CD4-positive, alpha-beta T cell treated with Interleukin-1 beta for 1 hour (primary cell): Measurements from ENCODE around the gene MS4A10.

Experiments used
- DNase-seq, 2 donors: peaks; one replicate each; pipeline ENCODE4 v3.0.0-alpha.2; 2020 to 2022

Gene MS4A10

GRCh38 chr11:60766547-60766946 lies 18.6 kb upstream of the MS4A10 start:
- no peak for DNase-seq

GRCh38 chr11:60767388-60767811 lies 17.7 kb upstream of the MS4A10 start:
- no peak for DNase-seq

DNA sequence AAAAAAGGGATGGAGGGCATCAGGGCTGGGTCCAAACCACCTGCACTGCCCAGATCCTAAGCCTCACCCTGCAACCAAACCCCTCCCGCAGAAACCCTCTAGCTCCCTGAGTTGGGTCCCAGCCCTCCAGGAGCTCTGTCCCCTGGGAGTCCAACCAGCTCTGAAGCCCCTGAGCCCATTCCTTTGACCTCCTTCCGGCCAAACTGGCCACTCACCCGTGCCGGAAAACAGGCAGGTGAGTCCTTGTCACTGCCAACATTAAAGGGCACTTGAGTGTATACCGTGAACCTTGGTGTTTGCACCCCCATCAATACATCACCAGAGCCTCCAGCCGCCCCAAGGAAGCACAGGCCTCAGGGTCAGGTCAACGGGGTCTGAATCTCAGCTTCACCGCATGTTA lies 16.9 kb upstream of the MS4A10 start:
- no peak for DNase-seq

DNA sequence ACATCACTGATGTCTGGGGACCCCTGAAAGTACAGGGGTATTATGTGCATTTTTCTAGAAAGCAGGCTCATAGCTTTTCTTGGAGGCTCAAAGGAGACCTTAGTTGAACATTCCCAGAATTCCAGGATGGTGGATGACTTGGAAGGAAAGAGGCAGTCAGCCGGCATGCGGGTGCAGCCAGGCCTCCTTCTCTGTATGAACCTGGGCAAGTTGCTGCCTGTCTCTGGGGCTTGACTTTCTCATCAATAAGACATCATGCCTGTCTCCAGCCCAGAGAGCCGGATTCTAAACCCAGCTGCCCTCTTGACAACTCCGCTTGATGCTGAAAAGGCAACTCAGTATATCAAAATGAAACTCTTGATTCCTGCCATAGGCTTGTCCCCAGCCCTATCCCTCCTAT lies 15.9 kb upstream of the MS4A10 start:
- no peak for DNase-seq

DNA sequence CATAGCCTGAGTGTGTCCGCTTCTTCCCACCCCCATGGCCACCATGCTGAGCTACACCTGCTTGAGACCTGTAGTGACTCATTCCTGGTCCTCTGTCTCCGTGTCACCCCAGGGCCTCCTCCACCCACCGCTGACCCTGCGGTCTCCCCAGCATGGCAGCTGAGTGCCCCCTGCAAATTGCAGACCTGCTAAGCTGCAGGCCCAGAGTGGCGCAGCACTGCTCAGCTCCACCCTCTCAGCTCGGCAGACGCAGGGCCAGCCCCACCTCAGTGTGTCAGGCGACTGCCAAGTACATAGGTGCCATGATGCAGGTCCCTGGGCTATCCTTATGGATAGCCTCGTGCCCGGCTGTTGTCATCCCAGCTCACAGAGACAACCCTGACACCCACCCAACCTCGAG lies 15.3 kb upstream of the MS4A10 start:
- no peak for DNase-seq

GRCh38 chr11:60771146-60771545 lies 14.0 kb upstream of the MS4A10 start:
- no peak for DNase-seq

DNA sequence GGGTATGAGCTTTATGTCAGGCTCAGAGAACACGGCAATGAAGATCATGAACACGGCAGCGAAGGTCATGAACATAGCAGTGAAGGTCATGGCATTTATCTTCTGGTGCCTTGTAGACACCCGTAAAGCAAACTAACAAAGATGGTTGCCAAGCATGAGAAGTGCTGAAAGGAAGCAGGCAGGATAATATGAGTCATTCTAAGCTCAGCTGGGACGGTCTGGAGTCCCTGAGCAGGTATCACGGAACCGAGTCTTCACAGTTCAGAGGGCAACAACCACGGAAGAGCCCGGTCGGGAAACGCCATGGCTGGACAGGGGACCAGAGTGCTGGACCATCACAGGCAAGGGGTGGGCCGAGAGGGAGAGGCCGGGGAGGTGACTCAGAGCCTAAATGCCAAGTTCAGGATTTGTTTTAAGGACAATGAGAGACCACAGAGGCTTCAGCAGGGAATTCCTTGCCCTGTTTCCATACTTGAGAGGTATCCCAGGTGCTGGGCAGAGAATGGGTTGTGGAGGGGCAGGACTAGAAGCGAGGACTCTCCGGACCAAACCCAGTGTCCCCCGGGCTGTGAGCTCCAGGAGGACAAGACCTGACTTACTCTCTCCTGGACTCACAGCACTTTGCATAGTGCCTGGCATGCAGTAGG lies 13.1 kb upstream of the MS4A10 start:
- no peak for DNase-seq

DNA sequence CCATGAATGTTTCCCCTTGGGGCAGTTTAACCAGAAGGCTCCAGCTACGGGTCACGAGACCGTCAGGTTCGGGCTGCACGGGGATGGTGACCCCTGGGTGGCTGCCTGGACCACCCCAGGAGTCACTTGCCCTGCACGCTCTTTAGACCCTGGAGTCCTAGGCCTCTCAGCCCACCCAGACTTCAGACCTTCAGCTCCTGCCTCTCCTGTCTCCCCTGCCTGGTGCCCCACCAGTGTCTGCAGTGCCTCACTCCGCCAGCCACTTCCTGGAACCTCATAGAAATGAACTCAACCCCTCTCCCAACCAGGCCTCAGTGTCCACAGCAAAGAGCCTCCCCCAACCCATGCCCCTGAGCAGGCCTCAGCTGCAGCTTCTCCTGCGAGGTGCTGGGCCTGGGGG lies 12.5 kb upstream of the MS4A10 start:
- DNase-seq, result no peak

DNA sequence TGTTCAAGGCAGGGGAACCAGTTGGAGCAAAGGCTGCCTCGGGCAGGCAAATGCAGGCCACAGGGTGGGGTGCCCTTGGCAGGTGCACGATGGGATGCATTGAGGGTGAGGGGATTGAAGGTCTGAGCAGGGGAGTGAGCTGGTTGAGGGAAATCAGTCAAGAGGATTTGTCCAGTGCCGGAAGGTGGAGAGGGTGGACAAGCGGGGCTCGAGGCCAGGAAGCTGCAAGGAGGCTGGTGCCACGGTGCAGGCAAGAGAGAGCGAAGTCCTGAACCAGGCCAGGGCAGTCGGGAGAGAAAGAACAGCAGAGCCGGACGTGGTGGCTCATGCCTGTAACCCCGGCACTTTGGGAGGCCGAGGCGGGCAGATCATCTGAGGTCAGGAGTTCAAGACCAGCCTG lies 10.4 kb upstream of the MS4A10 start:
- DNase-seq, result no peak

DNA sequence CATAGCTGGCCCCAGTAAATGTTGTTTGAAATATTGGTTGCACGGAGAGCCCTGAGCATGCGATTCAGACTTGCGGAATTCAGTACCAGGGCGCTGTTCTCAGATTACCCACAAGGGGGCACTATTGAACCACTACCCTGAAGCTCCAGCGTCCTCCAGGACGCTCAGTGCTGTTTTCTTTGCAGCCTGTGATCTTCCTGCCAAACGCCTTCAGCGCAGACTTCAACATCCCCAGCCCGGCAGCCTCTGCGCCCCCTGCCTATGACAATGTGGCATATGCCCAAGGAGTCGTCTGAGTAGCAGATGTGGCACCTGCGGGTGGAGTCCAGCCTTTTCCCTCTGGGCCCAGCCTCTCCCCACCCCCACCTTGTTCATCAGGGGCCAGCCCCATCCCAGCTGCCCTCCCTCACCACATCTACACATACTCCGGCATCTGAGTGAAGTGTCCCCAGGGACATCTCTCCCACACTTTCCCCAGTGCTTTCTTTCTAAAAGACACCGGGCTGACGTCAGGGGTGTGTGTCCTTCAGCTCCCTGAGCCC lies 9.6 kb upstream of the MS4A10 start:
- peak; percentile 81 to 82 for DNase-seq

DNA sequence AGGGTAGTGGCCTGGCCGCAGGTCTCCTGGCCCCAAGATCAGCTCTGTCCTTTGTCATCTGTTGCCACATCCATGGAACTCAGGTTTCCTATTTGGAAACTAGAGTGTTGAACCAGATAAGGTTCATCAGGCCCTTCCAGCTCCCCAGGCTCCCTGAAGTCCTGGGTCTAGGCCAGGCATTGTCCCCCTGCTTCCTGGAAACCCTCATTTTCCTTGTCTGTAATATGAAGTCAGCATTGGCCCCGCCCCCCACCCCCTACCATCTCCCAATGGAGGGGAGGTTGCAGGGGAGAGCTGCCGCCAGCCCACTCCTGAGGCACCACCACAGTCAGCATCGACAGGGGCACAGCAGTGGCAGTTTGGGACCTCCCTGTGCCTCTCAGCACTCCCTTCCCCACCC lies 9.0 kb upstream of the MS4A10 start:
- DNase-seq, result no peak

- DNase-seq, result no peak
Observed at GRCh38 chr11:60777106-60777505, 8.0 kb upstream of the MS4A10 start.

- no peak for DNase-seq
Observed at GRCh38 chr11:60777572-60777971, 7.6 kb upstream of the MS4A10 start.

GRCh38 chr11:60780065-60780464 lies 5.1 kb upstream of the MS4A10 start:
- DNase-seq, result no peak

GRCh38 chr11:60780774-60781173 lies 4.4 kb upstream of the MS4A10 start:
- no peak for DNase-seq

DNA sequence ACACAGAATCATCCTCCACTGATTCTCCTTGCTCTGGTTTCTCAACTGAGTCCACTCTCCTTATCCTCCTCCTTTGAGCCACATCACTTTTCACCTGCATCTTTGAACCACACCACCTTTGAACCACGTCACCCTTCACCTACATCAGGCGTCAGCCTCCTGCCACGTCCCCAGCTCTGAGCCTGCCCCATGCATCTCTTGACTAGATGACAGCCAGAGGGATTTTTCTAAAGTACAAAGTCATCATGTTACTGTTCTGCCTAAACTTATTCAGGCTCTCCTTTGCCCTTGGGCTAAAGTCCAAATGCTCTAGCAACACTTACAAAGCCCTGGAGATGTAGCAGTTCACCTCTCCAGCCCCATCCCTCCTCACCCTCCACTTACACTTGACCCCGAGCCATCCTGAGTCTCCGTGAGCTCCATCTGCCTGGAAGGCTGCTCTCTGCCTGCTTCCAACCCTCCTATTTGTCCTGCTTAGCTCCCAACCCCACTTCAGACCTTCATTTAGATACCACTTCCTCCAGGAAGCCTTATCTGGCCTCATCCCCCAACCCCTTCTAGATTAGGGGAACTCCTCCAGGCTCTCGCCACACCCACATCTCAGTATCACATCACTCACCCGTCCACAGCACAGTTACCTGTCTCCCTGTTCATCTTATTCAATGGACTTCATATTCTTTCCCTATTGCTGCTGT lies 3.7 kb upstream of the MS4A10 start:
- no peak for DNase-seq

DNA sequence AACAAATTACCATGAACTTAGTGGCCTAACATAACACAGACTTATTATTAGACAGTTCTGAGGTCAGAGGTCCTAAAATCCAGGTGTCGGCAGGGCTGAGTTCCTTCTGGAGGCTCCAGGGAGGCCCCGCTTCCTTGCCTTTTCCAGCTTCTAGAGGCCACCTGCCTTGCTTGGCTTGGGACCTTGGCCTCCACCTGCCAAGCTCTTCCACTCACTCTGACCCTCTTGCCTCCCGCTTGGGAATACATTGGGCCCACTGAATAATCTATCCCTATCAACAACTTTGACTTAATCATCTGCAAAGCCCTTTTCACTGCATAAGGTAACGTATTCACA lies 3.2 kb upstream of the MS4A10 start:
- DNase-seq, result no peak

DNA sequence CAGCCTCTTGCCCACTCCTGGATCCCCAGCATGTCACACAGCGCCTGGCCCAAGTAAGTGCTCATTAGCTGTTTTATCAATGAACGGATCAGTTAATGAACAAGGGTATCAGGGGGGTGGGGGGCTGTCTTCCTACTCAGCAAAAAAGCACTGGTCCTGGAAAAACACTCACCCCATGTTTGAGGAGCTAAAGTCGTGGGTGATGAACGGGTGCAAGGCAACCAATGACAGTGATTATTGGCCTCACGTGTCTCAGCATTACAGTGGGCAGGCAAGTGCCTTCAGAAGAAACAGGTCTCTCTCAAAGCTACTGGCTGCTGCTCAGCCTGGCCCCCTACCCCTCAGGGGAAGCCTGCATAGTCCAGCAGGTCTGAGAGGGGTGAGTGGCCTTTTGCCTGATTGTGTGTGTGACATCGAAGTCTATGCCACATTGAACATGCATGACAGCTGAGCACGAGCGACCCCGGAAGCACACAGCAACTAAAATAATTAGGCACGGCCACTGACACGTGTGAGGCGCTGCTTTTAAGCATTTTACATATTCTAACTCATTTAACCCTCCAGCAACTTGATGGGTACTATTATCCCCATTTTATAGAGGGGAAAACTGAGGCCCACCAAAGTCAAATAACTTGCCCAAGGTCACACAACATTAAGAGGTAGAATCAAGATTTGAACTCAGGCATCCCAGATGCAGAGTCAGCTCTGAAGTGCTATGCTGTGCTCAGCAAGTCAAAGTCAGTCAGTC lies 2.6 kb upstream of the MS4A10 start:
- no peak for DNase-seq

- DNase-seq, result no peak
Observed at GRCh38 chr11:60783141-60783484, 2.0 kb upstream of the MS4A10 start.

GRCh38 chr11:60783911-60784310 lies 1.2 kb upstream of the MS4A10 start:
- DNase-seq, result no peak

- DNase-seq, result no peak
Observed at GRCh38 chr11:60785806-60786361, 751 bp downstream of the MS4A10 start.

- DNase-seq, result no peak
Observed at GRCh38 chr11:60786811-60787567, 1.9 kb downstream of the MS4A10 start.
